ENCODE measurements around the gene ATIC.

DNA sequence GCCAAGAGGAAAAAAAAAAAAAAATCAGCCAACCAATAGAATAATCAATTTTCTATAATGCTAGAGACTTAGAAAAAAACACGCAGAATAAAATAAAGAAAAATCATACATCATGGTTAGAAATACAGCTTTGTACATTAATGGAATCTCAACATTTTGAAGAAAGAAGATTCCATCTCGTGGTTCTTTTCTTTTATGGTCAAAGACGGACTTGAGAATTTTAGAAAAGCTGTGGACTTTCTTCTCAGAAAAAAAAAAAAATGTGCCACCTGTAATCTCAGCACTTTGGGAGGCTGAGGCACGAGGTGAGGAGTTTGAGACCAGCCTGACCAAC is 41.8 kb upstream of the ATIC start:
- TF ChIP-seq, protein P1, sequence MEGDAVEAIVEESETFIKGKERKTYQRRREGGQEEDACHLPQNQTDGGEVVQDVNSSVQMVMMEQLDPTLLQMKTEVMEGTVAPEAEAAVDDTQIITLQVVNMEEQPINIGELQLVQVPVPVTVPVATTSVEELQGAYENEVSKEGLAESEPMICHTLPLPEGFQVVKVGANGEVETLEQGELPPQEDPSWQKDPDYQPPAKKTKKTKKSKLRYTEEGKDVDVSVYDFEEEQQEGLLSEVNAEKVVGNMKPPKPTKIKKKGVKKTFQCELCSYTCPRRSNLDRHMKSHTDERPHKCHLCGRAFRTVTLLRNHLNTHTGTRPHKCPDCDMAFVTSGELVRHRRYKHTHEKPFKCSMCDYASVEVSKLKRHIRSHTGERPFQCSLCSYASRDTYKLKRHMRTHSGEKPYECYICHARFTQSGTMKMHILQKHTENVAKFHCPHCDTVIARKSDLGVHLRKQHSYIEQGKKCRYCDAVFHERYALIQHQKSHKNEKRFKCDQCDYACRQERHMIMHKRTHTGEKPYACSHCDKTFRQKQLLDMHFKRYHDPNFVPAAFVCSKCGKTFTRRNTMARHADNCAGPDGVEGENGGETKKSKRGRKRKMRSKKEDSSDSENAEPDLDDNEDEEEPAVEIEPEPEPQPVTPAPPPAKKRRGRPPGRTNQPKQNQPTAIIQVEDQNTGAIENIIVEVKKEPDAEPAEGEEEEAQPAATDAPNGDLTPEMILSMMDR (IDR thresholded peaks at IDR 0.05): peak; percentile 68
- no peak for TF ChIP-seq ZFX (IDR thresholded peaks at IDR 0.05; ENCODE audit: borderline replicate concordance)

Data from 22Rv1 (cell line).